BJ (cell line): ENCODE measurements around the gene VWCE. TPM values are rescaled to one million over a fixed set of nuclear protein-coding genes. Genes with fewer than 3 reads are reported as not detected.

Source experiments
- CTCF ChIA-PET: fragments of 350-600 bp; formaldehyde crosslinking; extraction: SDS; loops from one replicate; lab custom pipeline; 2021; ENCODE audit warnings: antibody characterized with exemption, inconsistent platforms; lab: Yijun Ruan, JAX
- POLR2A ChIA-PET: fragments of 300-600 bp; sonication (Branson Sonifier 250); formaldehyde crosslinking; extraction: SDS; loops from one replicate; lab custom pipeline; 2021; ENCODE audit warnings: antibody characterized with exemption; lab: Charles Lee
- DNase-seq: peaks from one replicate; pipeline ENCODE4 v3.0.0-alpha.2; 2011; ENCODE audit warnings: low read depth
- H3K27me3 ChIP-seq: 2 replicates; pipeline ENCODE4 v1.6.0; 2011; ENCODE audit warnings: low read length; ENCODE audit not compliant: control insufficient read depth, insufficient read depth
- H3K36me3 ChIP-seq: 2 replicates; pipeline ENCODE4 v1.5.1; 2011; ENCODE audit warnings: low read length; ENCODE audit not compliant: control insufficient read depth, insufficient read depth
- H3K4me3 ChIP-seq: 2 replicates; pipeline ENCODE4 v1.5.1; 2011; ENCODE audit warnings: low read depth, mild to moderate bottlenecking, control low read depth, low read length
- CTCF ChIP-seq: IDR thresholded peaks from 2 replicates; pipeline ENCODE4 v1.5.1; 2011; ENCODE audit warnings: low read depth, mild to moderate bottlenecking, control low read depth, inconsistent platforms, low read length, moderate library complexity; ENCODE audit not compliant: insufficient read depth
- polyA plus RNA-seq: library from polyadenylated mRNA; depleted of rRNA; stranded (reverse); fragments of >200 nt; gene quantifications from 2 replicates; pipeline ENCODE4 v1.2.3, GENCODE V29; 2011

The VWCE gene
- polyA plus RNA-seq, 1 experiment = 1.4 TPM

- H3K4me3 ChIP-seq = no peak overlapping the region
- no peaks in the 10 kb centered on the region; the same call in 1 of the 2 replicates for H3K36me3 ChIP-seq
- CTCF ChIA-PET = interaction anchor here (0.7 to 10.9 kb wide), 31 partner anchors 8 to 99 kb away, joined by 3 to 374 read pairs (median 5); partner anchors contain the start of genes CPSF7, CYB561A3, TMEM138 and TMEM216
- TF ChIP-seq CTCF = peak; percentile 99
- POLR2A ChIA-PET = no interaction called here
- DNase-seq = no peak
- H3K27me3 ChIP-seq = no peaks in the 10 kb centered on the region
Measured at GRCh38 chr11:61336171-61336935, 41.2 kb upstream of the VWCE start.

GRCh38 chr11:61335355-61335710, 40.2 kb upstream of the VWCE start:
- no peak for TF ChIP-seq CTCF
- CTCF ChIA-PET = interaction anchor here (1.3 to 10.9 kb wide), 17 partner anchors 7 to 89 kb away, joined by 3 to 374 read pairs (median 8); partner anchors contain the start of genes CYB561A3, TMEM138 and TMEM216
- DNase-seq = no peak
- POLR2A ChIA-PET = no interaction called here
- no peaks in the 10 kb centered on the region for H3K27me3 ChIP-seq
- H3K36me3 ChIP-seq = no peaks in the 10 kb centered on the region; the same call in 1 of the 2 replicates
- H3K4me3 ChIP-seq = no peak overlapping the region

GRCh38 chr11:61334434-61335354, 39.6 kb upstream of the VWCE start:
- Histone ChIP-seq H3K4me3 (no peak overlapping the region), H3K36me3 (peaks cover 2% of the 10 kb centered on the region; the same call in 1 of the 2 replicates), H3K27me3 (no peaks in the 10 kb centered on the region)
- CTCF ChIA-PET = interaction anchor here (1.0 to 10.9 kb wide), 6 partner anchors 12 to 81 kb away, joined by 3 to 374 read pairs (median 58); partner anchors contain the start of genes CYB561A3, TMEM138 and TMEM216
- no peak for DNase-seq
- no peak for TF ChIP-seq CTCF
- POLR2A ChIA-PET = no interaction called here

- Histone ChIP-seq H3K27me3 (no peaks in the 10 kb centered on the region), H3K4me3 (peak overlapping the region; percentile 95), H3K36me3 (peaks cover 9% of the 10 kb centered on the region)
- ChIA-PET POLR2A (no interaction called here), CTCF (interaction anchor here (1.0 to 10.9 kb wide), 5 partner anchors 13 to 80 kb away, joined by 4 to 374 read pairs (median 60); partner anchors contain the start of genes CYB561A3, TMEM138 and TMEM216)
- TF ChIP-seq CTCF = no peak
- no peak for DNase-seq
Measured at GRCh38 chr11:61333550-61334433, 38.7 kb upstream of the VWCE start.
